SK-N-SH (cell line): ENCODE results near the gene RPGRIP1L. TPM values are rescaled to one million over a fixed set of nuclear protein-coding genes. Genes with fewer than 3 reads are reported as not detected.

Experiments used
- CTCF ChIA-PET: fragments of 300-600, 350-600 bp; formaldehyde crosslinking; extraction: SDS; loops from one replicate; lab custom pipeline; 2021; lab: Yijun Ruan, JAX
- POLR2A ChIA-PET: fragments of 350-600 bp; sonication (Branson Sonifier 250); formaldehyde crosslinking; extraction: SDS; loops from one replicate; lab custom pipeline; 2020; ENCODE audit warnings: antibody characterized with exemption, inconsistent platforms; lab: Yijun Ruan, JAX
- DNase-seq: peaks from one replicate; pipeline ENCODE4 v3.0.0; 2012
- H2AFZ ChIP-seq: fragments of 200-600 bp; sonication (generic); 2 replicates; pipeline ENCODE4 v1.8.1; 2016; ENCODE audit warnings: antibody characterized with exemption, mild to moderate bottlenecking, low read depth
- H3F3A ChIP-seq: fragments of 200-600 bp; sonication (generic); replicated peaks from 2 replicates; pipeline ENCODE3; 2016; ENCODE audit warnings: antibody characterized with exemption, mild to moderate bottlenecking; ENCODE audit not compliant: insufficient read depth
- H3K27ac ChIP-seq, 2 experiments: fragments of 200-500 bp in 1 of 2; fragments of 200-600 bp in 1 of 2; sonication (Bioruptor generic) in 1 of 2; sonication (generic), shearing (Covaris generic) in 1 of 2; 2 replicates each; pipeline versions ENCODE4 v1.5.1 to v1.6.1; 2014 to 2016; ENCODE audit warnings: low read depth in 2 of 2, inconsistent platforms in 1 of 2, low read length in 1 of 2, mild to moderate bottlenecking in 1 of 2, mixed read lengths in 1 of 2
- H3K27me3 ChIP-seq: fragments of 200-600 bp; sonication (generic), shearing (Covaris generic); 2 replicates; pipeline ENCODE4 v1.6.1; 2016; ENCODE audit warnings: mixed run types; ENCODE audit not compliant: insufficient read depth
- H3K36me3 ChIP-seq, 2 experiments: fragments of 200-500 bp in 1 of 2; fragments of 200-600 bp in 1 of 2; sonication (Bioruptor generic) in 1 of 2; sonication (generic) in 1 of 2; replicated peaks in 1 of 2; 2 replicates each; pipeline versions ENCODE3 to v1.5.1; 2014 to 2016; ENCODE audit warnings: low read length in 1 of 2, mild to moderate bottlenecking in 1 of 2; ENCODE audit not compliant: insufficient read depth in 2 of 2, control insufficient read depth in 1 of 2
- H3K4me1 ChIP-seq, 2 experiments: fragments of 200-500 bp in 1 of 2; fragments of 200-600 bp in 1 of 2; sonication (Bioruptor generic) in 1 of 2; sonication (generic), shearing (Covaris generic) in 1 of 2; 2 replicates each; pipeline versions ENCODE4 v1.5.1 to v1.6.1; 2014 to 2016; ENCODE audit warnings: low read depth in 1 of 2, low read length in 1 of 2, mixed run types in 1 of 2; ENCODE audit not compliant: insufficient read depth in 2 of 2, control insufficient read depth in 1 of 2
- H3K4me2 ChIP-seq: fragments of 200-600 bp; sonication (generic), shearing (Covaris generic); 2 replicates; pipeline ENCODE4 v1.6.1; 2017; ENCODE audit warnings: mixed run types
- H3K4me3 ChIP-seq, 2 experiments: fragments of 200-500 bp in 1 of 2; fragments of 200-600 bp in 1 of 2; sonication (Bioruptor generic) in 1 of 2; sonication (generic), shearing (Covaris generic) in 1 of 2; 2 replicates each; pipeline versions ENCODE4 v1.5.1 to v1.8.1; 2014 to 2016; ENCODE audit warnings: low read depth in 2 of 2, inconsistent platforms in 1 of 2, low read length in 1 of 2, mild to moderate bottlenecking in 1 of 2, mixed read lengths in 1 of 2, moderate library complexity in 1 of 2
- H3K79me2 ChIP-seq: fragments of 200-600 bp; sonication (generic); 2 replicates; pipeline ENCODE4 v1.8.1; 2017; ENCODE audit warnings: mild to moderate bottlenecking; ENCODE audit not compliant: insufficient read depth
- H3K9ac ChIP-seq: fragments of 200-600 bp; sonication (generic); 2 replicates; pipeline ENCODE4 v1.6.1; 2017; ENCODE audit warnings: mixed run types
- H3K9me2 ChIP-seq: fragments of 200-600 bp; sonication (generic); 2 replicates; pipeline ENCODE4 v1.6.1; 2017; ENCODE audit warnings: mixed run types
- H3K9me3 ChIP-seq: fragments of 200-600 bp; sonication (generic); 2 replicates; pipeline ENCODE4 v1.6.1; 2017; ENCODE audit warnings: mixed run types, mild to moderate bottlenecking, moderate library complexity
- H4K20me1 ChIP-seq: fragments of 200-600 bp; sonication (generic); 2 replicates; pipeline ENCODE4 v1.6.1; 2017; ENCODE audit warnings: mild to moderate bottlenecking, mixed run types; ENCODE audit not compliant: insufficient read depth
- ELF1 ChIP-seq: IDR thresholded peaks from 2 replicates; pipeline ENCODE4 v1.4.0; 2012
- EZH2phosphoT487 ChIP-seq: fragments of 200-600 bp; sonication (generic); IDR thresholded peaks from 2 replicates; pipeline ENCODE4 v1.6.1; 2017; ENCODE audit warnings: low read depth, mixed run types, mild to moderate bottlenecking, antibody characterized with exemption, moderate library complexity, borderline replicate concordance
- FOSL2 ChIP-seq: IDR thresholded peaks from 2 replicates; pipeline ENCODE4 v1.4.0; 2012; ENCODE audit warnings: low read depth, mild to moderate bottlenecking, moderate library complexity, borderline replicate concordance
- FOXM1 ChIP-seq: IDR thresholded peaks from 2 replicates; pipeline ENCODE4 v1.4.0; 2012; ENCODE audit warnings: low read depth, mild to moderate bottlenecking
- MXI1 ChIP-seq: IDR thresholded peaks from 2 replicates; pipeline ENCODE4 v1.6.1; 2012; ENCODE audit warnings: mild to moderate bottlenecking, low read depth, low read length, improper control_type of control experiment
- NRF1 ChIP-seq: IDR thresholded peaks from 2 replicates; pipeline ENCODE4 v1.6.1; 2012; ENCODE audit warnings: low read depth, mild to moderate bottlenecking, low read length
- POLR2AphosphoS5 ChIP-seq: IDR thresholded peaks from 2 replicates; pipeline ENCODE4 v1.6.1; 2012; ENCODE audit warnings: low read depth, low read length
- RFX5 ChIP-seq: IDR thresholded peaks from 2 replicates; pipeline ENCODE4 v1.6.1; 2012; ENCODE audit warnings: mild to moderate bottlenecking, improper control_type of control experiment, low read length
- SIN3A ChIP-seq: IDR thresholded peaks from 2 replicates; pipeline ENCODE4 v1.6.1; 2012; ENCODE audit warnings: low read depth, mild to moderate bottlenecking, low read length, moderate library complexity, borderline replicate concordance
- TEAD4 ChIP-seq: IDR thresholded peaks from 2 replicates; pipeline ENCODE4 v1.4.0; 2012; ENCODE audit warnings: mild to moderate bottlenecking, borderline replicate concordance; ENCODE audit not compliant: insufficient read depth
- WGBS: methylation state at CpG from one replicate; pipeline ENCODE4 v1.1.6; 2017; ENCODE audit warnings: low lambda C conversion rate; 5-methylcytosine and 5-hydroxymethylcytosine counted together
- polyA plus RNA-seq, 3 experiments: library from polyadenylated mRNA; depleted of rRNA; stranded (reverse); fragments of >200 nt; gene quantifications; 2 replicates each; pipeline ENCODE4 v1.2.3, GENCODE V29; 2012
- TF ChIP-seq, protein P1 (sequence below): fragments of 150-350 bp; IDR thresholded peaks from 2 replicates; pipeline ENCODE4 v1.6.1; 2017; ENCODE audit warnings: antibody characterized with exemption, low read length, low read depth, borderline replicate concordance
- TF ChIP-seq, protein P2 (sequence below): IDR thresholded peaks from 2 replicates; pipeline ENCODE4 v1.6.1; 2012; ENCODE audit warnings: mild to moderate bottlenecking, low read depth, low read length, moderate library complexity
- TF ChIP-seq, protein P3 (sequence below): IDR thresholded peaks from 2 replicates; pipeline ENCODE4 v1.4.0; 2012; ENCODE audit warnings: low read depth, borderline replicate concordance
- TF ChIP-seq, protein P4 (sequence below): IDR thresholded peaks from 2 replicates; pipeline ENCODE4 v1.4.0; 2012; ENCODE audit warnings: low read depth, borderline replicate concordance

RPGRIP1L gene
- polyA plus RNA-seq, 1 of the 3 experiments (the other 2 are of a cell fraction) = 5.7 TPM

DNA sequence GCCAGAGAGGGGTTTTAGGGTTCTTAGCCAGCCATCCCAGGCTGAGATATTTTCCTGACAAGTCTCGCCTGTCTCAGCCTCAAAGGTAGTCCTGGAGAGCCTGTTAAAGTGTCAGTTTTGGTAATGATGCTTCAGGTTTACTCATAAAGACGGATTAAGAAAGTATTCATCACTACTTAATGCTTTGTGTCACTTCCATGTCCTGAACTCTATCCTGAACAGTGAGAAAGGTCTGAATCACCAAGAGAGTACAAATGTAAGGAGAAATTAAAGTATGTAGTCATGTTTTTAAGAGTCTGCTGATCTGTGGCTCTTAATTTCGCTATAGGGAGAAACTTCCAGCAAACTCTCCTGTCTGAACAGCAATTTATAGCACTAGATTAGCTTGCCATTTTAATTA is 14.0 kb downstream of the RPGRIP1L start:
- no peak for DNase-seq
- ChIA-PET POLR2A (no interaction called here), CTCF (no interaction called here)

DNA sequence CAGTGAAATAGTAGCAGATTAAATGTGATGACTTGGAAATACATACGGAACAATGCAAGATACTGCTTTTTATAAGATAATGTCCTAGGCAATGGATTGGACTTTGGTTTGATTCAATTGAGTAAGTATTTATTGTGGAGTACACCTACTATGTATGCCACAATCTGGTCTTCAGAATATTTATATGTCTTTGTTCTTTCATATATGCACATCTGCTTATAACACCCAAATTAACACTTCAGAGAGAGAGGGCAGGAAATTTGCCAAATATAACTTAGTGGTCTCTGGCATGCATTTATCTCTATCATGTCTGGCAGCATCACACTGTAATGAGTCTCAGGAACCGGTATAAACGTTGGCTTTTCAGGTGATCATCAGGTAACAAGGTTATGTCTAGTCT is 16.9 kb downstream of the RPGRIP1L start:
- Histone ChIP-seq H3K9me3 (no peaks in the 10 kb centered on the region), H3K9me2 (no peaks in the 10 kb centered on the region), H3K4me2 (no peak overlapping the region), H3K4me1 (no peaks in the 10 kb centered on the region), H3K36me3 (peaks cover 45 to 51% of the 10 kb centered on the region in 2 experiments), H3F3A (no peaks in the 10 kb centered on the region), H3K9ac (no peak overlapping the region), H3K27ac (no peak overlapping the region; a peak in 1 of 4 replicates), H3K27me3 (no peaks in the 10 kb centered on the region), H3K79me2 (no peaks in the 10 kb centered on the region), H2AFZ (no peak overlapping the region), H4K20me1 (no peaks in the 10 kb centered on the region), H3K4me3 (no peak overlapping the region)
- TF ChIP-seq NRF1 = no peak
- no peak for TF ChIP-seq EZH2phosphoT487
- TF ChIP-seq, protein P1, sequence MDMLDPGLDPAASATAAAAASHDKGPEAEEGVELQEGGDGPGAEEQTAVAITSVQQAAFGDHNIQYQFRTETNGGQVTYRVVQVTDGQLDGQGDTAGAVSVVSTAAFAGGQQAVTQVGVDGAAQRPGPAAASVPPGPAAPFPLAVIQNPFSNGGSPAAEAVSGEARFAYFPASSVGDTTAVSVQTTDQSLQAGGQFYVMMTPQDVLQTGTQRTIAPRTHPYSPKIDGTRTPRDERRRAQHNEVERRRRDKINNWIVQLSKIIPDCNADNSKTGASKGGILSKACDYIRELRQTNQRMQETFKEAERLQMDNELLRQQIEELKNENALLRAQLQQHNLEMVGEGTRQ = no peak
- no peak for TF ChIP-seq POLR2AphosphoS5
- TF ChIP-seq FOSL2 = no peak
- TF ChIP-seq FOXM1 = no peak
- TF ChIP-seq, protein P2, sequence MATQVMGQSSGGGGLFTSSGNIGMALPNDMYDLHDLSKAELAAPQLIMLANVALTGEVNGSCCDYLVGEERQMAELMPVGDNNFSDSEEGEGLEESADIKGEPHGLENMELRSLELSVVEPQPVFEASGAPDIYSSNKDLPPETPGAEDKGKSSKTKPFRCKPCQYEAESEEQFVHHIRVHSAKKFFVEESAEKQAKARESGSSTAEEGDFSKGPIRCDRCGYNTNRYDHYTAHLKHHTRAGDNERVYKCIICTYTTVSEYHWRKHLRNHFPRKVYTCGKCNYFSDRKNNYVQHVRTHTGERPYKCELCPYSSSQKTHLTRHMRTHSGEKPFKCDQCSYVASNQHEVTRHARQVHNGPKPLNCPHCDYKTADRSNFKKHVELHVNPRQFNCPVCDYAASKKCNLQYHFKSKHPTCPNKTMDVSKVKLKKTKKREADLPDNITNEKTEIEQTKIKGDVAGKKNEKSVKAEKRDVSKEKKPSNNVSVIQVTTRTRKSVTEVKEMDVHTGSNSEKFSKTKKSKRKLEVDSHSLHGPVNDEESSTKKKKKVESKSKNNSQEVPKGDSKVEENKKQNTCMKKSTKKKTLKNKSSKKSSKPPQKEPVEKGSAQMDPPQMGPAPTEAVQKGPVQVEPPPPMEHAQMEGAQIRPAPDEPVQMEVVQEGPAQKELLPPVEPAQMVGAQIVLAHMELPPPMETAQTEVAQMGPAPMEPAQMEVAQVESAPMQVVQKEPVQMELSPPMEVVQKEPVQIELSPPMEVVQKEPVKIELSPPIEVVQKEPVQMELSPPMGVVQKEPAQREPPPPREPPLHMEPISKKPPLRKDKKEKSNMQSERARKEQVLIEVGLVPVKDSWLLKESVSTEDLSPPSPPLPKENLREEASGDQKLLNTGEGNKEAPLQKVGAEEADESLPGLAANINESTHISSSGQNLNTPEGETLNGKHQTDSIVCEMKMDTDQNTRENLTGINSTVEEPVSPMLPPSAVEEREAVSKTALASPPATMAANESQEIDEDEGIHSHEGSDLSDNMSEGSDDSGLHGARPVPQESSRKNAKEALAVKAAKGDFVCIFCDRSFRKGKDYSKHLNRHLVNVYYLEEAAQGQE = no peak
- TF ChIP-seq SIN3A = no peak
- TF ChIP-seq MXI1 = no peak
- TF ChIP-seq RFX5 = no peak
- TF ChIP-seq, protein P3, sequence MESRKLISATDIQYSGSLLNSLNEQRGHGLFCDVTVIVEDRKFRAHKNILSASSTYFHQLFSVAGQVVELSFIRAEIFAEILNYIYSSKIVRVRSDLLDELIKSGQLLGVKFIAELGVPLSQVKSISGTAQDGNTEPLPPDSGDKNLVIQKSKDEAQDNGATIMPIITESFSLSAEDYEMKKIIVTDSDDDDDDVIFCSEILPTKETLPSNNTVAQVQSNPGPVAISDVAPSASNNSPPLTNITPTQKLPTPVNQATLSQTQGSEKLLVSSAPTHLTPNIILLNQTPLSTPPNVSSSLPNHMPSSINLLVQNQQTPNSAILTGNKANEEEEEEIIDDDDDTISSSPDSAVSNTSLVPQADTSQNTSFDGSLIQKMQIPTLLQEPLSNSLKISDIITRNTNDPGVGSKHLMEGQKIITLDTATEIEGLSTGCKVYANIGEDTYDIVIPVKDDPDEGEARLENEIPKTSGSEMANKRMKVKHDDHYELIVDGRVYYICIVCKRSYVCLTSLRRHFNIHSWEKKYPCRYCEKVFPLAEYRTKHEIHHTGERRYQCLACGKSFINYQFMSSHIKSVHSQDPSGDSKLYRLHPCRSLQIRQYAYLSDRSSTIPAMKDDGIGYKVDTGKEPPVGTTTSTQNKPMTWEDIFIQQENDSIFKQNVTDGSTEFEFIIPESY = no peak
- no peak for TF ChIP-seq TEAD4
- TF ChIP-seq, protein P4, sequence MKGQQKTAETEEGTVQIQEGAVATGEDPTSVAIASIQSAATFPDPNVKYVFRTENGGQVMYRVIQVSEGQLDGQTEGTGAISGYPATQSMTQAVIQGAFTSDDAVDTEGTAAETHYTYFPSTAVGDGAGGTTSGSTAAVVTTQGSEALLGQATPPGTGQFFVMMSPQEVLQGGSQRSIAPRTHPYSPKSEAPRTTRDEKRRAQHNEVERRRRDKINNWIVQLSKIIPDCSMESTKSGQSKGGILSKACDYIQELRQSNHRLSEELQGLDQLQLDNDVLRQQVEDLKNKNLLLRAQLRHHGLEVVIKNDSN = no peak
- WGBS = 71% methylated on average over 3 of the region's 3 CpGs
- DNase-seq = no peak
- CTCF ChIA-PET = no interaction called here
- POLR2A ChIA-PET = no interaction called here

More for the DNA sequence above, 14.0 kb downstream of the RPGRIP1L start:
- H3K79me2 ChIP-seq = no peaks in the 10 kb centered on the region
- H3F3A ChIP-seq = no peaks in the 10 kb centered on the region
- no peaks in the 10 kb centered on the region for H3K9me2 ChIP-seq
- H3K36me3 ChIP-seq = peaks cover 40 to 52% of the 10 kb centered on the region in 2 experiments
- H3K9ac ChIP-seq = no peak overlapping the region
- no peak overlapping the region for H3K4me2 ChIP-seq
- no peak overlapping the region for H3K27ac ChIP-seq
- TF ChIP-seq POLR2AphosphoS5 = no peak
- TF ChIP-seq, protein P3 = no peak
- TF ChIP-seq EZH2phosphoT487 = no peak
- no peak for TF ChIP-seq ELF1
- TF ChIP-seq, all 33 proteins: peak for 0
- no peak overlapping the region for H2AFZ ChIP-seq
- peaks cover 0 to 2% of the 10 kb centered on the region in 2 experiments; a peak in 2 of 4 replicates for H3K4me1 ChIP-seq
- no peaks in the 10 kb centered on the region for H3K9me3 ChIP-seq
- no peaks in the 10 kb centered on the region for H4K20me1 ChIP-seq
- no peaks in the 10 kb centered on the region for H3K27me3 ChIP-seq
- 93% methylated on average over 3 of the region's 3 CpGs for WGBS
- H3K4me3 ChIP-seq = no peak overlapping the region
